HG02884 (cell line): ENCODE data around the gene SAPCD2.

Source experiments
- ATAC-seq: cut with Tn5 transposase; IDR thresholded peaks from one replicate; pipeline ENCODE4 v1.9.1; 2021; ENCODE audit warnings: mild to moderate bottlenecking, moderate library complexity; ENCODE audit not compliant: unreplicated experiment

Gene SAPCD2

DNA sequence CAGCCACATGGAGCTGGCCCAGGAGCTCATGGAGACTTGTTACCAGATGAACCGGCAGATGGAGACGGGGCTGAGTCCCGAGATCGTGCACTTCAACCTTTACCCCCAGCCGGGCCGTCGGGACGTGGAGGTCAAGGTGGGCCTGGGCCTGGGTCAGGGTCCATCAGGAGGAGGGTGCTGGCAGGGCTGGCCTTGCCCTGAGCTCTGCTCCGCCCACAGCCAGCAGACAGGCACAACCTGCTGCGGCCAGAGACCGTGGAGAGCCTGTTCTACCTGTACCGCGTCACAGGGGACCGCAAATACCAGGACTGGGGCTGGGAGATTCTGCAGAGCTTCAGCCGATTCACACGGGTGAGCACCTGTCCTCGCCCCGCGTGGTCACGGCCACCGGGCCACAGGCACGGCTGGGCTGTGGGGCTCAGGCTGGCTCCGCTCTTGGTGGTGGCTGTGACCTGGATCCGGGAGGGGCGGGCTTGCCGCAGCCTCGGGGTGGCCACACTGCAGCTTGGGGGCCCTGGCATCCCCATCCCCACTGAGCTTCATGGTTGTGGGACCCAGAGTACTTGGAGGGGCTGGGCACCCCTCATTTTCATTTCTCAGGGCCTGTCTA lies 37.1 kb upstream of the SAPCD2 start:
- ATAC-seq = no peak

DNA sequence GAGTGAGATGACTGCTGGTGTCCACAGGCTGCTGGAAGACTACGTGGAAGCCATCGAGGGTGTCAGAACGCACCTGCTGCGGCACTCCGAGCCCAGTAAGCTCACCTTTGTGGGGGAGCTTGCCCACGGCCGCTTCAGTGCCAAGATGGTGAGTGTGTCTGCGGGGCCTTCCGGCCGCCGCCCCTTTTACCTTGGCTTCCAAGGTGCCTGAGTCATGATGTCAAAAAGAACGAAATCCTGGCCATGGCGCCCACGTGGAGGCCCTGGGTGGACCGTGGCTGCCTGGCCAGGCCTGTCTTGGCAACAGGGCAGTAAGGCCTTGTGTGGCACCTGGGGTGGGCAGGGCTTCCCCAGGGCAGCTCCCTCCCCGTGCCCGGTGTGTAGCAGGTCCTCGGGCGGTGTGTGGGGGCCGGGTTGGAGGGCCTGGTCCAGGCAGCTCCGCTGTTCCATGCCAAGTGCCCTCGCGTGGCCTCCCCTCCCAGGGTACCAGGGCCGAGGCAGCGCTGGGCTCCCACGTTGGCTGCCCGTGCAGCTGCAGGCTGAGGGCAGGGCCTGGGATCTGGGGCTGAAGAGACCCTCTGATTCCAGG lies 36.4 kb upstream of the SAPCD2 start:
- no peak for ATAC-seq

DNA sequence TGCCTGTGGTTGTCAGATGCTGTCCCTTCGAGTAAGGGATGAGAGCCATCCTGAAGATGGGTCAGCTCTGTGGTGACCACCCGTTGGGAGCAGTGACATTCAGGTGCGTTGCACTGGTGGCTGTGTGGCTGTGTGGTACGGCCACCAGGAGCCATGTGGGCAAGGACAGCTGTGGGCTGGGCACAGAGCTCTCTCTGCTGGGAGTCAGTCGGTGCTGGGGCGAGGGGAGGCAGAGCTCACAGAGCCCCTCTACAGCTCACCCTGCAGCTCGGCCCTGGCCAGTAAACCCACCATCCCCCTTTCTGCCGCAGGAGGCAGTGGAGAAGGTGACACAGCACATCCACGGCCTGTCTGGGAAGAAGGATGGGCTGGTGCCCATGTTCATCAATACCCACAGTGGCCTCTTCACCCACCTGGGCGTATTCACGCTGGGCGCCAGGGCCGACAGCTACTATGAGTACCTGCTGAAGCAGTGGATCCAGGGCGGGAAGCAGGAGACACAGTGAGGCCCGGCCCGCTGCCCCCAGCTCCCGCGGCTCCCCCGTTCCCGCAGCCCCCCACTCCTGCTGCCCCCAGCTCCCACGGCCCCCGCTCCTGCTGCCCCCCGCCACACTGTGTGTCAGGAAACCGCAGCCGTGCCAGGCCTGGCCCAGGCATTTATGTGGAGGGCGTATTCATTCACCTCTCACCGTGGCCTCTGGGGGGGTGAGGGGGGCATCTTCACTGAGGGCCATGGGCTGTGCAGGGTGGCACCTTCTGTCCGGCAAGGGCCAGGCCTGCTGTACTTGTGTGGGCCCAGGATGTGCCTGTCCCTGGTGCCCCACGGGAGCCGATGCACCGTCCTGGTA lies 35.7 kb upstream of the SAPCD2 start:
- ATAC-seq = no peak

DNA sequence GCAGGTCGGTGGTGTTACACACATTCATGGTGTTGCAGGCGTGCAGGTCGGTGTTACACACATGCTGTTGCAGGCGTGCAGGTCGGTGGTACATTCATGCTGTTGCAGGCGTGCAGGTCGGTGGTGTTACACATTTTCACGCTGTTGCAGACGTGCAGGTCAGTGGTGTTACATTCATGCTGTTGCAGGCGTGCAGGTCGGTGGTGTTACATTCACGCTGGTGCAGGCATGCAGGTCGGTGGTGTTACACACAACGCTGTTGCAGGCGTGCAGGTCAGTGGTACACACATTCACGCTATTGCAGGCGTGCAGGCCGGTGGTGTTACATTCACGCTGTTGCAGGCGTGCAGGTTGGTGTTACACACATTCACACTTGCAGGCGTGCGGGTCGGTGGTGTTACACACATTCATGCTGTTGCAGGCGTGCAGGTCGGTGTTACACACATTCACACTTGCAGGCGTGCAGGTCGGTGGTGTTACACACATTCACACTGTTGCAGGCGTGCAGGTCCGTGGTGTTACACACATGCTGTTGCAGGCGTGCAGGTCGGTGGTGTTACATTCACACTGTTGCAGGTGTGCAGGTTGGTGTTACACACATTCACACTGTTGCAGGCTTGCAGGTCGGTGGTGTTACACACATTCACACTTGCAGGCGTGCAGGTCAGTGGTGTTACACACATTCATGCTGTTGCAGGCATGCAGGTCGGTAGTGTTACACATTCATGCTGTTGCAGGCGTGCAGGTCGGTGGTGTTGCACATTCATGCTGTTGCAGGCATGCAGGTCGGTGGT lies 33.0 kb upstream of the SAPCD2 start:
- ATAC-seq = no peak

DNA sequence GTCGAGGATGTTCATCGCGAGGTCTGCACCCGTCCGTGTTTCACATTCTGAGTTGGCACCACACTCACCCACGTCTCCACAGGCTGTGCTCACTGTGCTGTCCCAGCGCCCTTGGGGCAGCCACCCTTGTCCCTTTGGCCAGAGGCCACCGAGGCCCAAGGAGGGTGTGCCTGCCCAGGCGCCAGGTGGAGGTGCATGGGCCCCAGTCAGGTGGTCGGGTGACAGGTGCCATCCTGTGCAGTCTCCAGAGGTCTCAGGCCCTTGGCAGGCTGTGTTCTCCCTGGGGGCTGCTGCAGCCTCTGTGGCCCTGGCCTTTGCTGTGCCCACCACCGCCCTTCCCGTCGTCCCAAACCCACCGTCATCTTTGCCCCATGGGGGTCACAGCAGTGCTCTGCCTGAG lies 28.9 kb upstream of the SAPCD2 start:
- ATAC-seq = no peak

DNA sequence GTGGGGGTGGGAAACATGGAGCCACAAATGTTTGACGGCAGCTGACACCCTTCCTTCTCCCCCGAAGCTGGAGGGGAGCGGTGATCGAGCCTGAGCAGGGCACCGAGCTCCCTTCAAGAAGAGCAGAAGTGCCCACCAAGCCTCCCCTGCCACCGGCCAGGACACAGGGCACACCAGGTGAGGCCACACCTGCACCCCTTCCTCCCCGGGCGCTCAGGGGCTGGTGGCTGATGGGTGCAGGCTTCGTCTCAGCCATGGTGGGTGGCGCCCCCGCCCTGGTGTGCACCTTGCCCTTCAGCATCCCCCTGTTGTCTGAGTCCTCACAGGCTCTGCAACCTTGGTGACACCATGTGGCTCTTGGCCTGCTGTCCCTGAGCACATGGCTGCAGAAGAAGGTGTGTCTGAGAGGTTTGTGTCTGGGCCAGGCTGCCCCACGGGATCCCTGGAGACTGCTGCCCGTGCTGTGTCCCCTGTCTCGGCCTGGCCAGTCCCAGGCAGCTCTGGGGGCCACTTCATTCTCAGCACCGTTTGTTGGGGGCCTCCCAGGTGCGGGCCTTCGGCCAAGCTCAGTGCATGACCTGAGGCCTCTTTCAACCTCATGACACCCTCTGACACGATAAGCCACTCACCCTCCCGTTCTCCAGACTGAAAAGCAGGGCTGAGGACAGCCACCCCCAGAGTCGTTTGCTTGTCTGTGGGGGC lies 27.6 kb upstream of the SAPCD2 start:
- no peak for ATAC-seq

DNA sequence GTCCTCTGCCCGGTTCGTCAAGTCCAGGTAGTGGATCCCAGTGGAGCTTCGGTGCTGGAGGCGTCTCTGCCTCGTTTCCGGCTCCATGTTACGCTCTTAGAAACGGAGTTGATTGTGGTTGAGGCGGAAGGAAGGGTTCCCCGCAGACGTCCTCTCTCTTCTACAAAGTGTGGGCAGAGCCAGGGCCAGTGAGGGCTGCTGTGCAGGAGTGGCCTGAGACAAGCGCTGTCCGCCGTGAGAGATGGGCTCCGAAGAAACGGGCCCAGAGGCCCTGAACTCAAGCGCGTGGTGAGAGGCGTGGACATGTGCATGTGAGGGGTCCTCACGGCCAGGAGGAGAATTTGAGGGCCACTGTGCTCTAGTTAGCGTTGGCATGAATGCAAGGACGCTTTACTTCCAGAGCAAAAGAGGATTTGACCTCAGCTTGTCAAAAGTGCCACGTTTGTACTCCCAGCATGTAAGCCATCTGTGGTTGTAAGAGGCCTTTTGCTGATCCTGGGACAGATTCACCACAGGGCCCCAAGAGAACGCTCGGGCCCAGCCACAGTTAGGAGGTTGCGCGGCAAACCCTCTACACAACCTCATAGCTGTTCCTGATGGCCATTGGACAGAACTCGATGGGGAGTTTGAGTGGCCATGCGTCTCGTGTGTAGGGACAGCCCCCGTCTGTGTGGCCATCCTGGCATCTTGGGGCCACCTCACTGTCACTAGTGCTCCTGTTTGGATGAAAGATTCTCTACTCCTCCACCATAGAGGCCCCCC lies 26.6 kb upstream of the SAPCD2 start:
- ATAC-seq = no peak

DNA sequence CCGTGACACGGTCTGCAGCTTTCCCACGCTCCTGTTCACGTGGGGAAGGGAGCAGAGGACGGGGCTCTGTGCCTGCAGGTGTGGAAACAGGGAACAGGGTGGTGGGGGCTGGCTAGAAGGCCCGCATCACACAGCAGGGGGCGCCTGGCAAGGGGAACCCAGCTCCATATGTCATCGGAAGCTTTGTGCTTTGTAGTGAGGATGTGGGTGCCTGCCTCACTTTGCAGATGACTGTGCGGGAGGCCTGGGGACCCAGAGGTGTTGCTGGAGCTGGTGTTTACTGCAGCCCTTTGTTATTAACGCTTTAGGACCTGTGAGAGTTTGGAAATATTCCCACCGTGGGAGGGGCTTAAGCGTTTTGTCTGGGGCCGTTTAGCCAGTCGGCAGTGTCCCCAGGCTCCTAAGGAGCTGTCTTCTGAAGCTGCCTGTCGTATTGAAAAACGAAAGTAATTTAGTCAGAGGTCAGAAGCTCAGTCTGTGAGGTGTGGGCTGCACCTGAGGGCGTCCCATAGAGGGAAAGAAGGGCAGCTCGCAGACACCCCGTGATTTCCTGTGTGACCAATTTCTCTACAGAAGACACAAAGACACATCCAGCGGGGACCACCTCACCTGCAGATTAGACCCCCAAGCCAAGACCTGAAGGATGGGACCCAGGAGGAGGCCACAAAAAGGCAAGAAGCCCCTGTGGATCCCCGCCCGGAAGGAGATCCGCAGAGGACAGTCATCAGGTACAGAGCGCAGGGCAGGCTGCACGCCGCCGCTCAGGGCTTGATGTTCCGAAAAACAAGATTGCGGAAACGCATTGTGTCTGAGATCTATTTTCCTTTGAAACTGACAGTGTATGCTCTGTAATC lies 25.5 kb upstream of the SAPCD2 start:
- ATAC-seq = peak; percentile 82

DNA sequence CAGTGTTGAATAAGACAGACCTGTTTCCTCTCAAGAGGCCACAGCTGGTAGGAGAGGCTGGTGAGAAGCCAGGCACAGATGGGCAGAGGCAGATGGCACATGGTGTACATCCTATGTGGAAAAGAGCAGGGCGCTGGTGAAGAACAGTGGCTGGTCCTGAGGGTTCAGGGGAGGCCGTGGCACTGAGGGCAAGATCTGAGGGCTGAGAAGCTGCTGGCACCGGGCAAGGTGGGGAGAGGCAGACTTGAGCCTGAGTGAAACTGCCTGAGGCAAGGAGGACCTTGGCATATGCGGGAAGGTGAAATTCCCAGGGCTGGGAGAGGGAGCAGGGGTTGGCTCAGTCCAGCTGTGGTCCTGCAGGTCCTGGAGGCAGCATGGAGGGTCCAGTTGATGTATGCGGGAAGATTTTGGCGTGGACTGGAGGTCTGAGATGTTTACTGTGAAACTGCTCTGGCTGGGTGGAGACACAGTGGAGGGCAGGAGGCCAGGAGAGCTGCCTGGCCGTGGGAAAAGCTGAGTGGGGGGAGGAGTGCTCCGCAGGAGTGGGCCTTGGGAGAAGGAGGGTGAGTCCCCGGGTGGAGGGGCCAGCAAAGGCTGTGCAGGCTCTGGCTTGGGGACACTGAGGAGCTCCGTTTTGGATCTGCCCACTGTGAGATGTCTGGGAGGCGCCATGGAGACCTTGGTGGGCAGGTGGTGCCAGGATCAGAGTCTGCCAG lies 19.0 kb upstream of the SAPCD2 start:
- no peak for ATAC-seq

DNA sequence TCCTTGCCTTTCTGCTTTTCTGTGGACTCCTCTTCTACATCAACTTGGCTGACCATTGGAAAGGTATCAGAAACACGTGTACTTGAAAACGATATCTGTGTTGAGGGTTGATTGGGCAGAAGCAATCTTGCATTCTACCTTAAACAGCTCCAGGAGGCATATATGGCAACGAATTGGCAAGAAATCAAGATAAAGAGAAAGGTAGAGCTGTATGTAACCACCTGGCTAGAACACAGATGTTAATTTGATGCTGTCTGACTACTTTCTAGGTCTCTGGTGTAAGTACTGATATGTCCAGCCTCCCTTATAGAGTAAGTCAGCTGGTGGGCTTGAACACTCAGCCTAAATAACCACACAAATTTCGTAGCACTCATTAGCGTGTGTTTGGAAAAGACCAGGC lies 17.8 kb upstream of the SAPCD2 start:
- ATAC-seq = no peak

DNA sequence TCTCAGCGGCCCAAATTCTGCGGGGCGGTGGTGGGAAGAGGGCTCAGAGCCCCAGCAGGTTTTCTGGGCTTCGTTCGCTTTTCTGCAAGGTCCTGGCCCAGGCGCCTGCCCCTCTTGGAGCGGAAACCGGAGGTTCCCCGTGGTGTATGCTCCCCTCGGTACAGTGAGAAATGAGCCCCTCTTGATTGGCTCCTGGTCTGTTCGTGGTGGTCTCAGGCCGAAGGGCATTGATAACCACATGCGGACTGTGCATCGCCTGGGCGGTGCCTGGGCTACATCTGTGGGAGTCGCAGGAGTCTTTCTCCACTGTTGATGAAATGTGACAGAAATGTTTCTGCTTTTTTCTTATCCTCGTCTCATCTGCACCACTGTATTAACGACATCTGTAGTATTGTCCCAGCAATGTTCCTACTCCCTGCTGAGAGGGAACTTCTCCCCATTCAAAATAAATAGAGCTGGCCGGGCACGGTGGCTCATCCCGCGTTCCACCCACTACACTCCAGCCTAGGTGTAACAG lies 17.1 kb upstream of the SAPCD2 start:
- no peak for ATAC-seq

DNA sequence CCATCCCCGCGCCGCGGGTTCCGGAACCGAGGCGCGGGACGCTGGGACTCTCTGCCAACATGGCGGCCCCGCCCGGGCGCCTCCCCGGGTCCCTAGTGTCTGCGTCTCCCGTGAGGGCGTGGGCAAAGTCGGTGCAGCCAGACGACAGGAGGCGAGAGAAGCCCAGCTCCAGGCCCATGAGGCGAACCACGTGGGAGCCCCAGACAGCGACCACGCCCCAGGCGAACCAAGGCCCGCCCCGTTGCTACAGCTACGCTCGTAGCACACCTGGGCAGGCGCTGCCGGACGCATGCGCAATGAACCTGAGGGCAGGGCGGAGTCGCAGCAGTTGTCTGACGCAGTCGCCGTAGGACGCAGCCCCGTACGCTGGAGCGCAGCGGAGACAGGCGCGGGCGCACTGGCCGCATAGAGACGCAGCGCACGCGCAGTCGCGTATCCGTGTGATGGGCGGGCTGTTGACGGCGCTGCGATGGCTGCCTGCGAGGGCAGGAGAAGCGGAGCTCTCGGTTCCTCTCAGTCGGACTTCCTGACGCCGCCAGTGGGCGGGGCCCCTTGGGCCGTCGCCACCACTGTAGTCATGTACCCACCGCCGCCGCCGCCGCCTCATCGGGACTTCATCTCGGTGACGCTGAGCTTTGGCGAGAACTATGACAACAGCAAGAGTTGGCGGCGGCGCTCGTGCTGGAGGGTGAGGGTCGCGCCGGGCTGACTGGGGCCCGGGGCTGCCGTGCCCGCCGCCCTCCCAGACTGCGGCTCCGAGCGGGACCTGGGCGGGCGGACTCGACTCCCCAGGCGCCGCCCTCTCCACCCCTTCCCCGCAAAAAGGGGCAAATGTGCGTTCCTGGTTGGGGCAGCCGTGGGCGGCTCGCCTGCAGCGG lies 16.4 kb upstream of the SAPCD2 start, which contains the start of gene MAN1B1:
Gene MAN1B1 (plus strand): TSS at position 455 of the 878 bp plus-strand sequence. CDS start 15 bp downstream, at position 470.
- peak; percentile 72 for ATAC-seq

DNA sequence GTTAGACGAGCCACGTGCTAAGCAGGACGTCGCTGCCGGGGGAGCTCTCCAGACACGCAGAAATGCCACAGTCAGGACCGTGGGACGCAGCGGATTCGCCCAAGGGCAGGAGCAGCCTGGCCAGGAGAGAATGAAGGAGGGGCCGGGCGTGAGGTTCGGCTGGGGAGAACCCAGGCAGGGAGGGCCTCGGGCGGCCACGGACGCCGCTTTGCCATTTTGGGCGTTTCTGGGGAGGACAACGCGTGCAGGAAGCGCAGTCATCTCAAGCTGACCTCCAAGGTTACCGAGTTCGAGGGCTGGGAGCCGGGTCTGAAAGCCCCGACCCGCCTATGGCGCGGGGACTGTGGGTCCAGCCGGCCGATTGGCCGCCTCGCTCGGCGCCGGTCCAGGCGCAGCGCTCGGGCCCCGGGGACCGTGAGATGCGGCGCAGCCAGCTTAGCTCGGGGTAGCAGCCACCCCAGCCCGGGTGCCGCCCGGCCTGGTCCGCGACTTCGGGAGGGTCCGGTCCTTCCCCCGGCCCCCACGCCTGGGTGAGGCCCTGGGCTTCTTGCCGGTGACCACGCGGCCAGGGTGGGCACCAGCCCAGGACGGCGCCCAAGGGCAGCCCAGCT lies 15.7 kb upstream of the SAPCD2 start:
- ATAC-seq = peak; percentile 1

DNA sequence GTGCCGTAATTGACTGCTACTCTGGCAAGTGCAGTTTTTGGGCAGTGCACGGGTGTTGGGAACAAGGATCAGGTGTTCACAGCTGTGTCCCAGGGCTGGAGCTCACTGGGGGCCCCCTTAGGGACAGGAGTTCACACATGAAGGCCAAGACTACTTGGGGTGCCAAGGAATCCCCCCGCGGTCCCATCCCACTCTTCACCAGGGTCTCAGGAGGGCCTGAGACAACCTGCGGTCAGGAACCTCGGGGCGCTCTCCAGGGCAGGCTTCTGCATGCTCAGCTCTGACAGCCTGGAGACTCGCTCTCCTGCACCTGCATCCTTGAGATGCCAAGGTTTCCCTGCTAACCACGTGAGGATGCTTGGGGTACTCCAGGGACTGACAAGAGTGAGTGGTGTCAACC lies 14.2 kb upstream of the SAPCD2 start:
- ATAC-seq = no peak

DNA sequence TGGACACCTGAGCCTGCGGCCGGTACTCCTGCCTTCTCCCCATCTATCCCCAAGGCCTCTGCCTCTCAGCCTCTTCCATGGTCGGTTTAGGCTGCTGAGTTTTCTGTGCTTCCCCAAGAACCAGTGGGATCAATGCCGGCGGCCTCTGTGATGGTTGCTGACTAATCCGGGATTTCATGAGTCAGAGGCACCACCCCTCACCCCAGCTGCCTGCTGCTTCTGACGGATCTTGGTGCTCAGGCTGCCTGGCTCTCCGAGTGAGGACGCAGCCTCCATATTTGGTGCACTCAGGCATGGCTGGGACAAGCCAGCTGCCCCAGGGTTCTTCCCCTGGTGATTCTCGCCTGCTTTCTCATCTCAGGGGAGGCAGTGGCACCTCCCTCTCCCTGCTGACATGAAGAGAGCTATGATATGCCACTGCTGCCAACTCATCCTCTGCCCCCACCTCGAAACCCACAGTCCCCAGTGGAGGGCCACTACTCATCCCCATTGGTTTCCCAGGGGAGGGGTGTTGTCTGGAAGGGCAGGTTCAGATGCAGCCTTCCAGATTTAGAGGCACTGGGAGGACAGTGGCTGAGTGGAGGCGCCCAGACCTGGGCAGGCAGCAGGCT lies 13.1 kb upstream of the SAPCD2 start:
- no peak for ATAC-seq

DNA sequence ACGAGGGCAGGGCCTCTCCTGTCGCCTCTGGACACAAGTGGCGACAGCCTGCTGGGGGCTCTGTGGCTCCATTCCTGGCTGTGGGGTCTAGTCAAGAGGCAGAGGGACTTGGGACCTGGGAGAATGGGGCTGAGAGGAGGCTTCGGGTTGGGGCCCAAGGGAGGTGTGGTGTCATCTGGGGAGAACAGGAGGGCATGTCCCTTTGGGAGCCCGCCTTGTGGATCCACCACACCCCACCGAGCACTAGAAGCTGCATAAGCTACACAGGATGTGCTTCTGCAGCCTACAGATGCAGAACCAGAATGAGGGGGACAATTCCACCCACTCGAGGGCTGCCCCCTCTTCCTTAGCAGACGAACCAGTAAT lies 12.6 kb upstream of the SAPCD2 start:
- no peak for ATAC-seq
